Measurements from ENCODE around the gene JSRP1.
A peak's percentile ranks its signal among the peaks of the same experiment; 100 is the strongest.
"Not testable (repeated sequence)": the region's sequence is repeated elsewhere in the genome, so short reads cannot be mapped to it uniquely, and the experiment has no call there.

Gene JSRP1

GRCh38 chr19:2282062-2282861 lies 26.0 kb upstream of the JSRP1 start, which contains the start of gene PEAK3:
Gene PEAK3 (minus strand): TSS chr19:2282175. CDS start chr19:2280931, 1,244 bp downstream.
- peak; percentile 40 for DNase-seq

DNA sequence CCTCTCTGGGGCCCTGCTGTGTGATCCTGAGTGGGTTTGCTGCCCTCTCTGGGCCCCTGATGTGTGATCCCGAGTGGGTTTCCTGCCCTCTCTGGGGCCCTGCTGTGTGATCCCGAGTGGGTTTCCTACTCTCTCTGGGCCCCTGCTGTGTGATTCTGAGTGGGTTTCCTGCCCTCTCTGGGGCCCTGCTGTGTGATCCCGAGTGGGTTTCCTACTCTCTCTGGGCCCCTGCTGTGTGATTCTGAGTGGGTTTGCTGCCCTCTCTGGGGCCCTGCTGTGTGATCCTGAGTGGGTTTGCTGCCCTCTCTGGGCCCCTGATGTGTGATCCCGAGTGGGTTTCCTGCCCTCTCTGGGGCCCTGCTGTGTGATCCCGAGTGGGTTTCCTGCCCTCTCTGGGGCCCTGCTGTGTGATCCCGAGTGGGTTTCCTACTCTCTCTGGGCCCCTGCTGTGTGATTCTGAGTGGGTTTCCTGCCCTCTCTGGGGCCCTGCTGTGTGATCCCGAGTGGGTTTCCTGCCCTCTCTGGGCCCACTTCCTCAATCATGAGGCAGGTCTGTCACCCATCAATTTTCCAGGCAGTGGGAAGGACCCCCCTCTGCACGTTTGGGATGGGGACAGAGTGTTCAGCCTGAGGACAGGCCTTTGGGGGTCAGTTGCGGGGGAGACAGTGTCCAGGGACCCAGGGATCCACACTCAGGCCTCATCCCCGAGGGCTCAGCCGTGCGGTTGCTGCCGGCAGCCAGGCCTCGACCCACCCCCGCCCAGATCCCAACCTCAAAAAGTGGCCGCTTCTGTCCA lies 25.2 kb upstream of the JSRP1 start:
- not testable (repeated sequence) for DNase-seq

- no peak for DNase-seq
These were observed 24.5 kb upstream of the JSRP1 start for GRCh38 chr19:2280633-2281264.

DNA sequence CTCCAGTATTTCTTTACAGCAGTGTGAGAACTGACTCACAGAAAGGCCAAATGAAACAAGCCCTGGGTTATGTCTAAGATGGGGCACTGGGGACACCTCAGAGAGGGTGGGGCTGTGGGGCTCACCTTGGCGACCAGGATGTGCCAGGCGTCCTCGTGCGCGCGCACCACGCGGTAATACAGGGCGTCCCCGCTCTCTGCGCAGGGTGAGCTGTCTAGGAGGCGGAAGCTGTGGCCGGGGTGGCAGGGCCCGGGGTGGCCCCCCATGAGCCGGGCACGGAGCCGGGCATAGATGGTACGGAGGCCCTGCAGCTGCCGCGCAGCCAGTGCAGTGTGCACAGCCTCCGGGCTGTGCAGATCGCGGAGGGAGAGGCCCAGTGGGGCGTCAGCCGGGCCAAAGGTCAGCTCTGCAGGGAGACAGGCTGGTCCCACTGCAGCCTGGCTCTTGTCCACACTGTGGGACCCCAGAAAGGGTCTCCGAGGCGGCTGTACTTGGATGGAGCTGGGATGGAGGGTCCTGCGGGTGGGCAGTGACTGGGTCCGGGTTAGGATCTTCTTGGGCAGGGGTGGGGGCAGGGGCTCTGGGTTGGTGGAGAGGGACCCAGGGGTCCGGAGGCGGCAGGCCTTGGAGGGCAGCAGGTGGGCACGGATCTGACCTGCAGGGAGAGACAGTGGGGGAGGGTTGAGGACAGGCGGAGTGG lies 22.4 kb upstream of the JSRP1 start:
- DNase-seq = no peak

DNA sequence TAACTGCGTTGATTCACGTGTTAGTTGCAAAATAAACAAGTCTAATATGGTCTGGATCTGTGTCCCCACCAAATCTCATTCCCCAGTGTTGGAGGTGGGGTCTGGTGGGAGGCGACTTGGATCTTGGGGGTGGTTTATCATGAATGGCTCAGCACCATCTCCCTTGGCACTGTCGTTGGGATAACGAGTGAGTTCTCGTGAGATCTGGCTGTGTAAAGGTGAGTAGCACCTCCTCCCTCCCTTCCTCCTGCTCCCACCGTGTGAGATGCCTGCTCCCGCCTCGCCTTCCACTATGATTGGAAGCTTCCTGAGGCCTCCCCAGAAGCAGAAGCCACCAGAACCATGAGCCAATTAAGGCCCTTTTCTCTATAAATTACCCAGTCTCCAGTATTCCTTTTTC lies 20.9 kb upstream of the JSRP1 start:
- DNase-seq = no peak

GRCh38 chr19:2276429-2276986 lies 20.3 kb upstream of the JSRP1 start:
- DNase-seq = no peak

GRCh38 chr19:2275588-2276428 lies 19.6 kb upstream of the JSRP1 start:
- DNase-seq = no peak

DNA sequence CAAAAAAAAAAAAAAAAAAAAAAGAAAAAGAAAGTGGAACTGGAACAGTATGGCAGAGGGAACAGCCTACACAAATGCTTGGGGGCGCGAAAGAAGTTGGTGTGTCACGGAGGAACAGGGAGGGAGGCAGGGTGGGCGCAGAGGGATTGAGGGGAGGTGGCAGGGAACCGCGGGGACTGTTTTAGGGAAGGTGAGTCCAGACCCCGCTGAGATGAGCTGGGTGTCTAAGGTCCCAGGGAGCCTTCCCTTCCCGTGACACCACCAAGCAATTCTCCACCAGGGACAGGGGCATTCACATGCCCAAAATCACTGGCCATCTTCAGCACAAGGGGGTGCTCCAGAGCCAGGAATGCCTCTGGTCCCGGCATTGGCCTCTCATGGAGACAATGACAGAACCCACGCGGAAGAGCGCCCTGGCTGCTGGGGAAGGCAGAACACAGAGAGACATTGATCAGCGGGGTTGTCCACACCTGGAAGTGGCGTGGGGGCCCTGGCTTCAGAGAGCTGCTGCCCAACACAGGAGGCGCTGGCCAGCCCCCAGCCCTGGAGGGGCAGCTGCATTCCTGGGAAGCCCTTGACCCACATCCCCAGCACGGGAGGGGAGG lies 18.8 kb upstream of the JSRP1 start:
- DNase-seq = peak; percentile 63

DNA sequence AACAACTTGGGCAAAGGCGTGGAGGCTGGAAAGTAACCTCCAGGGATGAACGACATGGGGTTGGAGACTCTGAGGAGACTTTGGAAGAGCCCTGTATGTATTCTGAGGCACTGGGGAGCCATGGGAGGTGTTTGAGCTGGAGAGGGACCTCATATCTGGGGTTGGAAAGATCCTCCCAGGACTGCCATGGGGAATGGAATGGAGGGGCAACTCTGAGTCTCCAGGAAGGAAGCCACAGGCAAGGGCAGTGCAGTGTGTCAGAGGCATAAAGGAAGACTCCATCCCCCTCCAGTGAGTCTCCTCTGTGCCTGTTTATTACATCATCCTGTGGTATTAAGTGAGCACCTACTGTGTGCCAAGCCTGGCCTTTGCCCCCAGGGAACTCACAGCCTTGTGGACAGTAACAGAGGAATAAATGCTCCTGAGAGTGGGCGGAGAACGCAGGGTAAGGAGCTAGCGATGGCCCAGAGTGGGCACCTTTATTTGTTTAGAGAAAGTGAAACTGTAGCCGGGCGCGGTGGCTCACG lies 18.0 kb upstream of the JSRP1 start:
- no peak for DNase-seq

GRCh38 chr19:2273356-2274184 lies 17.4 kb upstream of the JSRP1 start:
- DNase-seq = peak; percentile 90

GRCh38 chr19:2271234-2272103 lies 15.3 kb upstream of the JSRP1 start:
- DNase-seq = peak; percentile 54

DNA sequence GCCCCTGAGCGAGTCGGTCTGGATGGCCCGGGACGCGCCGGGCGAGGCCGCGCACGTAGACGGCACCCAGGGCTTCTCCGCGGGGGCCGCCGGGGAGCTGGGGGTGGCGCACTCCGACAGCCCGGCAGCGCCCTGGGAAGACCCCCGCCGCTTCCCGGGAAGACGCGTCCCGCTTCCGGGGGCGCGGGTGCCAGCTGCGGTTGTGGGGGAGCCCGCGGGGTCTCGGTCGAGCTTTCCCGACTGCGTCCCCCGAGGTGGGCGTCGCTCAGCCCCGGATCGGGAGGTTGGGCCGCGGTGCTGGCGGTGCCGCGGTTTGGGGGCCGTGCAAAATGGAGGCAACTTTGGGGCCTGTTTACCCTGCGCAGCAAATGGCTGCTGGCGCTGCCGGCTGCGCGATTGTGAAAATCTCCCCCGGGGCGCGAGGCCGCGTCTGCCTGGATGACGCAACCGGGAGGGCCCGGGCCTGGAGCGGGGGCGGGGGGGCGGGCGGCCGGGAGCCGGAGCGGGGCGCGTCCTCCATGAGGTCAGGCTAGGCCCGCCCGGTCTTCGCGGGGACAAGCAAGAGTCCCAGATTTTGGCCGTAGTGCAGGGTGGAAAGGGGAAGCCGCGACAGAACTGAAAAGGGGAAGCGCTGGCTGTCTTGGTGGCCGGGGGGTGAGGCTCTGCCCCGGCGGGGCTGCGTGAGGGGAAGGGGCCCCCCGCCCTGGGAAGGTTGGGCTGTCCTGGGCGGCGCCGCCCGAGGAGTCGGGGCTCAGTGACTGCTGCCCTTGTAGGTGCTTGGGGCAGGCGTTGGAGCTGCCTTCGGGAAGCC lies 14.4 kb upstream of the JSRP1 start:
- DNase-seq = peak; percentile 78

- DNase-seq = no peak
These were observed 13.9 kb upstream of the JSRP1 start for GRCh38 chr19:2270157-2270422.

DNA sequence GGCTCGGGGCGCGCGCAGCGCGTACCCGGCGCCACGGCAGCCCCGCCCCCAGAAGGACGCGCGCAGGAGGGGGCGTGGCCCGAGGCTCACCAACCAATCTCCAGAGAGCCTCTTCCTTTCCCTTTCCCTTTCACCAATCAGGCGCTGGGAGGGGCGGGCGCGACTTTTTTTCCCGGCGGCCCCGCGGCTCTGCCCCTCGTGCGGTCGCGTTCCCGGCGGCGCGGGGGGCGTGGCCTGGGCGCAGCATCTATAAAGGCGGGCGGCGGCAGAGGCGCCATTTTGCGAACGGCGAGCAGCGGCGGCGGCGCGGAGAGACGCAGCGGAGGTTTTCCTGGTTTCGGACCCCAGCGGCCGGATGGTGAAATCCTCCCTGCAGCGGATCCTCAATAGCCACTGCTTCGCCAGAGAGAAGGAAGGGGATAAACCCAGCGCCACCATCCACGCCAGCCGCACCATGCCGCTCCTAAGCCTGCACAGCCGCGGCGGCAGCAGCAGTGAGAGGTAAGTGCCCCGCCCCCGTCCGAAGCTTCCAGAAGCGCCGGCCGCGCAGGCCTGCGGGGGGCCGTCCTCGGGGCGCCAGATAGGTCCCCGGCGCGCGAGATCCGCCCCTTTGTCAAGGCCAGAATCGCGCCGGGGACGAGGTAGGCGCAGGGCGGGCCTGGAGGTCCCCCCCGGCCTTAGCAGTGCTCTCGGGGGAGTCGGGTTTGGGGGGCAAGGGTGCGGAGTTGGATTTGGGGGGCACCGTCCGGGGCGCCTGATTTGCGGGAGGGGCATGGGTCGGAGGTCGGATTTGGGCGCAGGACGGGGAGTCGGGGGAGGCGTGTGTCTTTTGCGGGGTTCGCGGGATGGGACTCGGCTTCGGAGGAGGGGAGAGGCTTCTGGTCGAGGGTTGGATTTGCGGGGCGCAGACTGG lies 13.3 kb upstream of the JSRP1 start:
- DNase-seq = peak; percentile 97

DNA sequence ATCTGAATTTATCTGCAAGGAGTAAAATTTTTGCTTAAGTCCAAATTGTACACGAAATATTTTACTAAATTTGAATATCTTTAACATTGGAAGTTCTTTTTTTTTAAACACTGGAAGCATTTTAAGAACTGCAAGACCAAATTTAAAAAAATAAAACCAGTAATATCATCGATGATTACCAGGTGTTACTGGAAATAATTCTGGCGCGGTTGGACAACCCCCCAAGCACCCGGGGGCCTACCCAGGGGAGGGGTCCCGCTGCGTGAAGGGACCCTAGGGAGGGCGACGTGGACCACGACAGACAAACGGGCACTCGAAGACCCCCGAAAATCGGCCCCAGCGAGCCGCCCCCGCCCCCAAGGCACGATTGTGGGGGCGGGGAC lies 12.6 kb upstream of the JSRP1 start:
- DNase-seq = no peak

GRCh38 chr19:2268480-2268830 lies 12.2 kb upstream of the JSRP1 start:
- no peak for DNase-seq
